ENCODE data around the gene TMEM95. TPM values are rescaled to one million over a fixed set of nuclear protein-coding genes. Genes with fewer than 3 reads are reported as not detected.
A peak's percentile ranks its signal among the peaks of the same experiment; 100 is the strongest.

TMEM95 gene
- total and polyA plus RNA-seq, 2 donors (not counting 1 experiment from before 2014, with no cell fraction given), result 0.25 TPM; not detected in 1

DNA sequence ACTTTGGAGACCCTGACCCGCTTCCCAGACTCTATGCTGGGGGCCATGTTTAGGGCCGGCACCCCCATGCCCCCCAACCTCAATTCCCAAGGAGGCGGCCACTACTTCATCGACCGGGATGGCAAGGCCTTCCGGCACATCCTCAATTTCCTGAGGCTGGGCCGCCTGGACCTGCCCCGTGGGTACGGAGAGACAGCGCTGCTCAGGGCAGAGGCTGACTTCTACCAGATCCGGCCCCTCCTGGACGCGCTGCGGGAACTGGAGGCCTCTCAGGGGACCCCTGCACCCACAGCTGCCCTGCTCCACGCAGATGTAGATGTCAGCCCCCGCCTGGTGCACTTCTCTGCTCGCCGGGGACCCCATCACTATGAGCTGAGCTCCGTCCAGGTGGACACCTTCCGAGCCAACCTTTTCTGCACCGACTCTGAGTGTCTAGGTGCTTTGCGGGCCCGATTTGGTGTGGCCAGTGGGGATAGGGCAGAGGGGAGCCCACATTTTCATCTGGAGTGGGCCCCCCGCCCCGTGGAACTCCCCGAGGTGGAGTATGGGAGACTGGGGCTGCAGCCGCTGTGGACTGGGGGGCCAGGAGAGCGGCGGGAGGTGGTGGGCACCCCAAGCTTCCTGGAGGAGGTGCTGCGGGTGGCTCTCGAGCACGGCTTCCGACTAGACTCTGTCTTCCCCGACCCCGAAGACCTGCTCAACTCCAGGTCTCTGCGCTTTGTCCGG lies 1.9 kb upstream of the TMEM95 start:
- H3K36me3 ChIP-seq (replicated peaks in 1 of 2; ENCODE audit: control extremely low read depth in 1 of 2, control insufficient read depth in 1 of 2, extremely low read depth in 1 of 2, insufficient read depth in 2 of 2, low read length in 1 of 2), result peaks cover 2 to 11% of the 10 kb centered on the region in 2 experiments
- H3K9me3 Mint-ChIP-seq (ENCODE audit: insufficient read depth), result no peaks in the 10 kb centered on the region
- no peaks in the 10 kb centered on the region for H3K27me3 ChIP-seq (replicated peaks in 1 of 4; ENCODE audit: control extremely low read depth in 1 of 4, control insufficient read depth in 3 of 4, insufficient read depth in 4 of 4, low read length in 3 of 4)
- H3K4me1 ChIP-seq (ENCODE audit: control insufficient read depth in 2 of 2, insufficient read depth in 2 of 2, low read length in 2 of 2), result peaks cover 14 to 41% of the 10 kb centered on the region in 2 donors
- DNase-seq, result peak; percentile 29
- peaks cover 13% of the 10 kb centered on the region for H4K20me1 ChIP-seq (ENCODE audit: control insufficient read depth, insufficient read depth, low read length, poor library complexity, severe bottlenecking)
- H3K27ac Mint-ChIP-seq, result peak overlapping the region; percentile 91
- H3K4me1 Mint-ChIP-seq, result peaks cover 38% of the 10 kb centered on the region
- CTCF ChIA-PET, result interaction anchor here (0.8 to 5.9 kb wide), 12 partner anchors 8 to 335 kb away, joined by 3 to 43 read pairs (median 13); partner anchors contain the start of genes ACAP1, NEURL4, SENP3 and SLC2A4
- POLR2A ChIA-PET, result interaction anchor here (1.1 kb wide), 1 partner anchor 110 kb away, joined by 3 read pairs; the partner anchor contains the start of gene GABARAP
- no peaks in the 10 kb centered on the region for H3K27me3 Mint-ChIP-seq
- no peak for TF ChIP-seq EZH2 (IDR thresholded peaks at IDR 0.05; ENCODE audit: borderline replicate concordance, insufficient read depth, low read depth, low read length, poor library complexity, severe bottlenecking)
- TF ChIP-seq, protein P1, sequence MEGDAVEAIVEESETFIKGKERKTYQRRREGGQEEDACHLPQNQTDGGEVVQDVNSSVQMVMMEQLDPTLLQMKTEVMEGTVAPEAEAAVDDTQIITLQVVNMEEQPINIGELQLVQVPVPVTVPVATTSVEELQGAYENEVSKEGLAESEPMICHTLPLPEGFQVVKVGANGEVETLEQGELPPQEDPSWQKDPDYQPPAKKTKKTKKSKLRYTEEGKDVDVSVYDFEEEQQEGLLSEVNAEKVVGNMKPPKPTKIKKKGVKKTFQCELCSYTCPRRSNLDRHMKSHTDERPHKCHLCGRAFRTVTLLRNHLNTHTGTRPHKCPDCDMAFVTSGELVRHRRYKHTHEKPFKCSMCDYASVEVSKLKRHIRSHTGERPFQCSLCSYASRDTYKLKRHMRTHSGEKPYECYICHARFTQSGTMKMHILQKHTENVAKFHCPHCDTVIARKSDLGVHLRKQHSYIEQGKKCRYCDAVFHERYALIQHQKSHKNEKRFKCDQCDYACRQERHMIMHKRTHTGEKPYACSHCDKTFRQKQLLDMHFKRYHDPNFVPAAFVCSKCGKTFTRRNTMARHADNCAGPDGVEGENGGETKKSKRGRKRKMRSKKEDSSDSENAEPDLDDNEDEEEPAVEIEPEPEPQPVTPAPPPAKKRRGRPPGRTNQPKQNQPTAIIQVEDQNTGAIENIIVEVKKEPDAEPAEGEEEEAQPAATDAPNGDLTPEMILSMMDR (IDR thresholded peaks at IDR 0.05), result no peak
- no peak overlapping the region for H2AFZ ChIP-seq (ENCODE audit: insufficient read depth, low read depth, low read length, poor library complexity, severe bottlenecking)
- H3K9me3 ChIP-seq (ENCODE audit: control extremely low read depth in 1 of 3, control insufficient read depth in 2 of 3, insufficient read depth in 1 of 3, low read length in 2 of 3), result no peaks in the 10 kb centered on the region
- H3K79me2 ChIP-seq (ENCODE audit: control insufficient read depth, insufficient read depth, low read length), result peaks cover 14% of the 10 kb centered on the region
- intact Hi-C loops (cut with micrococcal nuclease), result loop anchor here (1.0 to 2.0 kb wide), 3 partner anchors 24 to 51 kb away; partner anchors contain the start of genes GPS2, NEURL4 and TMEM256
- H3K9ac ChIP-seq (ENCODE audit: low read length), result peak overlapping the region; percentile 86
- no peak for ATAC-seq (ENCODE audit: low read depth)
- 96% methylated on average over 33 of the region's 37 CpGs for WGBS (ENCODE audit: insufficient coverage)
- H3K4me3 Mint-ChIP-seq, result peak overlapping the region; percentile 94
- H3K4me3 ChIP-seq (ENCODE audit: control extremely low read depth in 1 of 5, extremely low read depth in 1 of 5, insufficient read depth in 1 of 5, low read depth in 2 of 5, low read length in 4 of 5), result peak overlapping the region in 1 of 5 experiments; percentile 77
- H3K4me2 ChIP-seq (replicated peaks; ENCODE audit: low read depth, low read length, poor library complexity, severe bottlenecking), result peak overlapping the region; percentile 97
- peak overlapping the region in 1 of 2 donors; percentile 90 for H3K27ac ChIP-seq (ENCODE audit: low read length in 2 of 2)

Data from B cell (primary cell).